GM18519 (cell line): ENCODE results near the gene SPOP.

Experiments
- ATAC-seq: cut with Tn5 transposase; IDR thresholded peaks from one replicate; pipeline ENCODE4 v1.9.1; 2021; ENCODE audit warnings: mild to moderate bottlenecking, moderate library complexity; ENCODE audit not compliant: unreplicated experiment, low FRiP score

SPOP gene

DNA sequence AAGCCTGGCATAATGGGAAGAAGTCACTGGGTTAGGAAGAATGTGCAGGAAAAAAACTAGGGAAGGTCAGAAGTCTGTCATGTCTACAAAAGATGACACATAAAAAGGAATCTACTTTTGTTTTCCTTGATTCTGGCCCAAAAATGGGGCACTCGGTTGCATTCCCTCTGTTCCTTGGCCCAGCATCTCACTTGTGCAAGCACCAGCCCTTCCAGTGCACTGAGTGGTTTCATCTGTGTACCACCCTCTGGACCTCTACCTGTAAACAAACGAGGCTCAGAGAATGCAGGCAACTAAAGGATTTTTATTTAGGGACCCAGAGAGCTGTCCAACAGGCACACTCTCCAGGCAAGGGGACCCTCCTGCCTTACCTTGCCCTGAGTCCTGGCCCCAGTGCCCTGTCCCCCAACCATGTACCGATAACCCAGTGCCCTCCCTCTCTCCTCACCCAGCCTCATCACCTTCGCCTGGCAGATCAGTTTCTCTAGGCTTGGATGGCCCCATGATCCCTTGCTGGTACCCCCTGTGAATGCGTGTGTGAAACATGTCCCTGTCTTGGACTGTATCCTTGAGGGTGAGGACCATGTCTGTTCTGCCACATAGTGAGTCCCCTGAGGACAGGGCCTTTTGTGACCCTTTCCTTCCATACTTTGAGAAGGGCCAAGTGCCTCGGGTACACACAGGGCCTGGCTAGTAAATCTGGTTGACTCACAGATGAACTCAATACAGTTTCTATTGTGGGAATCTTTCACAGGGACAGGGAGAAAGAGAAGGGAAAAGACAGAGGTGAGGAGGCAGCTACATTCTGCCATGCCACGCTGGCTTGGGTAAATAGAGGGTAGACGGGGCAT lies 88.9 kb downstream of the SPOP start:
- ATAC-seq, result no peak

DNA sequence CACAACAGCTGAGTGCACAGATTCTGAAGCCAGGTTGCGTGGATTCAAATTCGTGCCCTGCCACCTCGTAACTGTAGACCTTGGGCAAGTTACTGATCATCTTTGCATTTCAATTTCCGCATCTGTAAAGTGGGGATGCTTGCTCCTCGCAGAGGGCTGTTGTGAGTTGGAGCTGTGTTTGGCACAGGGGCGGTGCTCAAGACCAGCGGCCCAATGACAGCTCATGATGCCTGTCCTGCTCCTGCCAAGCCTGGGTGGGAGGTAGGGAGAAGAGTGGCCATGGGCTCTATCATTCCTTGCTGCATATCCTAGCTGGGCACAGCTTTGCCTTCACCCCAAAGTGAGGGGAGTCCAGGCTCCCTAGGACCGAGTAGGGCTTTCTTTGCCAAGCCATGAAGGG lies 89.6 kb downstream of the SPOP start:
- ATAC-seq, result no peak

DNA sequence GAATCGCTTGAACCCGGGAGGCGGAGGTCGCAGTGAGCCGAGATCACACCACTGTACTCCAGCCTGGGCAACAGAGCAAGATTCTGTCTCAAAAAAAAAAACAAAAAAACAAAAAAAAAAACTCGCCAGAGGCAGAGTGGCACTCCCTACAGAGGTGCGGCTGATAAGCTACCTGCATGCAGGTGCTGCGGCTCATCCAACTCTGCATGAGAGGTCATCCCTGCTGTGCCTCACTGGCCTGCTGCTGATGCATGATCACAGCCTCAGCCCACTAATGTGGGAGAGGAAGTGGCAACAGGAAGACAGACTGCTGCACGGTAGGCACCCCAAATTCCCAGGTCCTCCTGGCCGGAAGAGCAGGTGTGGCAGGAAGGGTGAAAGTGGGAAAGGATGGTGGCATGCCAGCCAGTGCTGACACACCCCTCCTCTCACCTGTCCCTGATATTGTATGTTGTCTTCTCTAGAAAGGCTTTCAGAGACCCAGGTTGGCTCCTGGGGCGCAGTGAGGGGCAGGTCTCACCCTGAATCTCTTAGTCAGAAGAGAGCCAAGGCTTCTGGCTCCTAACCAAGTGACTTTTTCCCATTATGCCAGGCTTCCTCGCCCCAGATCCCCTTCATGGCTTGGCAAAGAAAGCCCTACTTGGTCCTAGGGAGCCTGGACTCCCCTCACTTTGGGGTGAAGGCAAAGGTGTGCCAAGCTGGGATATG lies 90.4 kb downstream of the SPOP start:
- no peak for ATAC-seq

DNA sequence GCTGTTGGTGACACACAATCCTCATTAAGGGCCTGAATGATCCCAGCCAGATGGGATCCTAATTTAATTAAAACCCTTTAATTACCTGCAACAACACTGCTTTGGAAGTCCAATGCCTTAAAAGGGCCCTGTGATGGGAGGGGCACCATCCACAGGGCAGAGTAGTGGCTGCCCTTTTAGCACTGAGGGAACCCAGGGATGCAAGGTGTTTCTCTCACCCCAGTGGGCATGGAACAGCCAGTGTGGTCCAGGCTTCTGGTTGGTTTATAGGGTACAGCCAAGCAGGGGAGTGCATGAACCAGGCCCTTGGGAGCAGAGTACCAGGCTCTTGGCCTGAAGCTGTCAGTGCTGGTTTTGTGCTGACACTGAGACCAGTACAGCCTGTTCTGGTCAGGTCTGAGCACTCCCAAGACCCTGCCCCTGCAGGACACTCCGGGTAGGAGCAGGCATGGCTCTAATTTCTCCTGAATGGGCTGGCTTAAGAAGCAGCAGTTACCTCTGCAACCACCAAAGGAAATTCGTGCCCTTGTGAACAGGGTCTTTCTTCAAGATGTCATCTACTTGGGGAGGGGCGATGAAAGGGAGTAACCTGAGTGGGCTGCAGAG lies 92.4 kb downstream of the SPOP start:
- no peak for ATAC-seq

DNA sequence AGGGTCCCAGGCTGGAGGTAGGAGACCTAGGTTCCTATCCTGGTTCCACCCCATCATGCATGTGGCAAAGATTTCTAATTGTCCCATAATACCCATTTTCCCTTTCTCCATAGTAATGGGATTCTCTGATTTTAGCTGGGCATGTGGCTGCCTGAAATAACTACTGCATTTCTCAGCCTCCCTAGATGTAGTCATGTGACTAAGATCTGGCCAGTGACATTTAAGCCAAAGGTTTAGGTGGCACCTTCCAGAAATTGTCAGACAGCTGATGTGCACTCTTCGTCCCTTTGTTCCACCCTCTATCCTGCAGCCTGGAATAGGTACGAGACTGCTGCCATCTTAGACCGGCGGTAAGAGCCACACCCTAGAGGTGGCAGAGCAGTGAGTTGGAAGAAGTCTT lies 94.0 kb downstream of the SPOP start:
- no peak for ATAC-seq

DNA sequence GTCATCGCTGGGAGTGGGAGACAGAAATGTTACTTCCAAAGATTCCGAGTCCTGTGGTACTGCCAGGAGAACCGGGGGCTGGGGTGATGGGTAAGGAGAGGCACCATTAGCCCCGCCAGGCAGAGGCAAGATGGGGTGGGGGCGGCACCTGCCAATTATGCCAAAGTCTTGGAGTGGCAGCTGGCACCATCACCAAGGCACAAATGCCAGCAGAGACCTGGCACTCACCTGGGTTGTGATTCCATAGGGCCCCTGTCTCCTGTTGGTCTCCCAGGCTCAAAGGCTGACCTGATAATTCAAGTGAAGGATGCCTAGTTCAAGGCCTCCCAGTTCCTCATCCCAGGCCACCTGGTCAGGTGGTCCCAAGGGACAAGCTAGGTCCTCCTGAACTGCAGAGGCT lies 94.7 kb downstream of the SPOP start:
- ATAC-seq, result no peak

DNA sequence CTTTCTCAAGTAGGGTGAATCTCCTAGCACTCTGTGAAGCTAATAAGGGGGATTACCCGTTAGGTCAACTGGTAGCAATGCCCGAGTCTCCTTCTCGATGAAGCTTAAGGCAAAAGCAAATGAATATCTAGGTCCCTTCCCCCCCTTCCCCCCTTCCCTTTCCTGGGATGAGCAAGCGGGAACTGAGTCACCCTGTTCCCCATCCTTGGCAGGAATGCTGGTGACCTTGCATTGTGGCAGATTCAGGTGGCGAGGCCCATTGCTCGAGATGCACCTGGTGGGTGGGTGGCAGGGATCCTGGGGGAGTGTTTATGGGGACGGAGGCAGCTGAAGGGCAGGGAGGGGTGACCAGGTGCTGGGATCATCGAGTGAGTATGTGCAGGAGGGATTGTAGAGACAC lies 95.1 kb downstream of the SPOP start:
- ATAC-seq, result no peak

DNA sequence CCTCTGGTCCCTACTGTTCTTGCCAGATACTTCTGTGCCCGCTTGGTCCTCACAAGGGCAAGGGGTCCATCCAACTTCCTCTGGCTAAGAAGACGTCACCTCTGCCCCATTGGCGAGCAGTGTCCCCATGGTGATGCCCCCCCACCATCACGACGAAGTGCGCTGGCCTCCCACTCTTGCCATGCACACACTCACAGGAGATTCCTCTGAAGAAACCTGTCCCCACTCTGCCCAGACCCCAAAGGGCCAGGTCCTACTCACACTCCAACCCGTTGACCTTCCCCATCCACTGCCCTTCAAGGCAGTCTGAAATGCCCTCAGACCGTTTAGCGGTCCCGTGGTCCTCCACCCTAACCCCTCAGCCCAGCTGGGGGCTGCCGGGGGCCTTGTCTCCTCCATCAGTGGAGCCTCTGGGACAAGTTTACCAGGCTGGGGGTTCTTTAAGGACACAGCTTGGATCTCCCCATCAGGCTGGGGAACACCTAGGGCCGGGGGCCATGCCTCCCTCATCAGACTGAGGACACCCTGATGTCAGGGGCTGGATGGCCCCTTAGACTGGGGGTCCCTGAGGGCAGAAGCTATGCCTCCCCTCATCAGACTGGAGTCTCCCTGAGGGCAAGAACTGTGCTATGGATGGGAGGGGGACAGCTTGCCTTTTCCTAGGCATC lies 95.7 kb downstream of the SPOP start:
- no peak for ATAC-seq

DNA sequence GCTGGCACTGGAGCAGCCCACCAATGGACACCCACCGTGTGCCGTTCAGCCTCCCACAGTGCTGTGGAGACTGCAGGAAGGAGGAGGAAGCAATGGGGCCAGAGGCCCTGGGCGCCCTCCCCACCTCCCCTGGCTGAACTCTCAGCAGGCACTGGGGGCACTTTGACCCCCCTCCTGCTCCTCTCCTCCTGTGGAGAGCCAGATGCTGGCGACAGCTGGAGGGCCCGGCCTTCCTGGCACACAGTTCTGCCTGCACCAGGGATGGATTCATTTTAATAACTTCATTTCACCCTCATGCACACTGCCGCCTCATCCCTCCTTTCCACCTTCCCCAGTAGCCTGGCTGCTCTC lies 96.3 kb downstream of the SPOP start:
- no peak for ATAC-seq

DNA sequence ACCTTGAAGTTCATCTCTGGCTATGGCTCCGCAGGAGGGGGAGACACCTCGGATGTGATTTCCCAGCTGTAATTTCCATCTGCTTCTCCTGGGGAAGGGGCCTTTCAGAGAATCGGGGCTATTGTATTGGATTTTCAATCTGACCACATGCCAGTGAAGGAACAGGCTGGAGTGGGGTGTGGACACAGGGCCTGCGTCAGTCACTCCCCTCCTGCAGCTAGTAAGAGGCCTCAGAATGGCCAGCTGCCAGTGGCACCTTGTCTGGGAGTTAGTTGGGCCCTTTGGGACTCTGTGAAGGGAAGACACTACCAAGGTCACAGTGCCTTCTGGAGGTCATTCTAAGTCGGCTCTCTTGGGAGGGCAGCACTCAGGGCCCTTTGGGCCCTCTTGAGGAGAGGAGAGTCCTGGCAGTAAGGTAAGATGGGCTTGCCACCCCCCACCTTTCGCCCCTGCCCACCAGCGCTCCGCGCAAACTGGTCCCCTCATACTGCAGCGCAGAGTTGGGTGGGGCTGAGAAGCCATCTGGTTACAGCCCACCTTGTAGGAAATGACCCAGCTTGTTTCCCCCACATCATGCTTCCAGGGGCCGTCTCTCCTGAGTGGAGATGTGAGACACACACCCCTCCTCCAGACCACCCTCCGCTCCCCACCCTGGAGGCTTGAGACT lies 96.8 kb downstream of the SPOP start:
- no peak for ATAC-seq

DNA sequence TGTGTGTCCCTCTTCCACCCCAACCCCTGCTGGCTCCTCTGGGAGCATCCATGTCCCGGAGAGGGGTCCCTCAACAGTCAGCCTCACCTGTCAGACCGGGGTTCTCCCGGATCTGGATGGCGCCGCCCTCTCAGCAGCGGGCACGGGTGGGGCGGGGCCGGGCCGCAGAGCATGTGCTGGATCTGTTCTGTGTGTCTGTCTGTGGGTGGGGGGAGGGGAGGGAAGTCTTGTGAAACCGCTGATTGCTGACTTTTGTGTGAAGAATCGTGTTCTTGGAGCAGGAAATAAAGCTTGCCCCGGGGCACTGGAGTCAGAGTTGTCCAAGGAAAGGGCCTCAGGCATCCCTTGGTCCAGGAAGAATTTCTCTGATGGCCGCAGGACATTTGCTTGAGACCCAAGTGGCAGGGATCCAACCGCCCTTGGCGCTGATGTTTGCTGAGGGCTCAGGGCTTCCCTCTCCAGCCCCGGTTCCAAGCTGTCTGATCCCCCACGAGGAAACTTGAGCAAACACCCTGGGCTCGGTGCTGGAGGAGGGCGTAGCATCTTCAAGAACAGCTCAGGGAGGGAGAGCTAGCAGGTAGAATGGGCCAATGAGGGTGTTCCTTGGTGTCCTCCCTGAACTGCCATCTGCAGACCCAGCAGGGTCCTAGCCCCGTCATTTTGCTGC lies 97.7 kb downstream of the SPOP start:
- ATAC-seq, result no peak

DNA sequence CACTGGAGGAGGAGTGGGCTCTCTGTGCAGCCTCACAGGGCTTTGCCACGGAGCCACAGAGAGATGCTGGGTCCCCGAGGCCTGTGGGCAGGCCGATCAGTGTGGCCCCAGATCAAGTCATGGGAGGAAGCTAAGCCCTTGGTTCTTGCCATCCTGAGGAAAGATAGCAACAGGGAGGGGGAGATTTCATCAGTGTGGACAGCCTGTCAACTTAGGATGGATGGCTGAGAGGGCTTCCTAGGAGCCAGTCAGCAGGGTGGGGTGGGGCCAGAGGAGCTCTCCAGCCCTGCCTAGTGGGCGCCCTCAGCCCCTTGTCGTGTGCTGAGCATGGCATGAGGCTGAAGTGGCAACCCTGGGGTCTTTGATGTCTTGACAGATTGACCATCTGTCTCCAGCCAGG lies 98.4 kb downstream of the SPOP start:
- ATAC-seq, result no peak

DNA sequence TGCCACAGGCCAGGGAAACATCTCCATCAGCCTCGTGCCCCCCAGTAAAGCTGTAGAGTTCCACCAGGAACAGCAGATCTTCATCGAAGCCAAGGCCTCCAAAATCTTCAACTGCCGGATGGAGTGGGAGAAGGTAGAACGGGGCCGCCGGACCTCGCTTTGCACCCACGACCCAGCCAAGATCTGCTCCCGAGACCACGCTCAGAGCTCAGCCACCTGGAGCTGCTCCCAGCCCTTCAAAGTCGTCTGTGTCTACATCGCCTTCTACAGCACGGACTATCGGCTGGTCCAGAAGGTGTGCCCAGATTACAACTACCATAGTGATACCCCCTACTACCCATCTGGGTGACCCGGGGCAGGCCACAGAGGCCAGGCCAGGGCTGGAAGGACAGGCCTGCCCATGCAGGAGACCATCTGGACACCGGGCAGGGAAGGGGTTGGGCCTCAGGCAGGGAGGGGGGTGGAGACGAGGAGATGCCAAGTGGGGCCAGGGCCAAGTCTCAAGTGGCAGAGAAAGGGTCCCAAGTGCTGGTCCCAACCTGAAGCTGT lies 98.9 kb downstream of the SPOP start:
- ATAC-seq, result no peak

DNA sequence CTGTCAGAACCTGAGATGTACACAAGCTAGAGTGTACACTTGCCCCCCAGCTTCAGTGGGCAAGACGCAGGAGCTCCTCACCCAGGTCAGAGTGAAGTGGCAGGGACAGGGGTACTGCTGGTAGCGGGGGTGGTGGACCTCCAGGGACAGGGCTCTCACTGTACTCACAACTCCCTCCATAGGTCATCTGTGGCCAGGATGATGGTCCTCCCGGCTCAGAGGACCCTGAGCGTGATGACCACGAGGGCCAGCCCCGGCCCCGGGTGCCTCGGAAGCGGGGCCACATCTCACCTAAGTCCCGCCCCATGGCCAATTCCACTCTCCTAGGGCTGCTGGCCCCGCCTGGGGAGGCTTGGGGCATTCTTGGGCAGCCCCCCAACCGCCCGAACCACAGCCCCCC lies 99.5 kb downstream of the SPOP start:
- no peak for ATAC-seq

DNA sequence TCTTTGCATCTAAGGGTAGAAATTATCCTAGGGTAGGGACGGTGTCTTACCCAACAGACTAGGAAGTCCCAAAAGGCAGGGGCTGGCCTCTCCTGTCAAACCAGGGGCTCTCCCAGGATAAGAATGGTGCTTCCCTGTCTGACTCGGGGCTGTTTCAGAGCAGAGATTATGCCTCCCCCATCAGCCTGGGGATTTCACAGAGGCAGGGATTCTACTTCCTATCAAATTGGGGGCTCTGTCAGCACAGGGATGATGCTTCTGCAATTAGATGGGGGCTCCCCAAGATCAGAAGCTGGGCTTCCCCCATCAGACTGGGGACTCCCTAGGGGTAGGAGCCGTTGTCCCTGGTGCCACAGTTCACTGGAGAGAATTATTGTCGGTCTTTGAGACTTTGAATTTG lies 99.9 kb downstream of the SPOP start:
- ATAC-seq, result no peak

DNA sequence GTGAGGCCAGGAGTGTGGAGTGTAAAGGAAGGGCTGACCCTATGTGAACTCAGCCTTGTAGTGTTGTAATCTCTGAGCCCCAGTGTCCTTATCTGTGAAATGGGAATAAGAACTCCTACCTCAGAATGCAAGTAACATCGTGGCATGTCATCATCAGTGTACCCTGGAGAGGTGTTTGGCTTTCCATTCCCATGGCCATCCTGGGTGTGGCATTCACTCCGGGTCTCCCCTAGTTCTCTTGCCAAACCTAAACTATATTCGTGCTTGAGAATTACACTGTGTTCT lies 100.3 kb downstream of the SPOP start:
- no peak for ATAC-seq

DNA sequence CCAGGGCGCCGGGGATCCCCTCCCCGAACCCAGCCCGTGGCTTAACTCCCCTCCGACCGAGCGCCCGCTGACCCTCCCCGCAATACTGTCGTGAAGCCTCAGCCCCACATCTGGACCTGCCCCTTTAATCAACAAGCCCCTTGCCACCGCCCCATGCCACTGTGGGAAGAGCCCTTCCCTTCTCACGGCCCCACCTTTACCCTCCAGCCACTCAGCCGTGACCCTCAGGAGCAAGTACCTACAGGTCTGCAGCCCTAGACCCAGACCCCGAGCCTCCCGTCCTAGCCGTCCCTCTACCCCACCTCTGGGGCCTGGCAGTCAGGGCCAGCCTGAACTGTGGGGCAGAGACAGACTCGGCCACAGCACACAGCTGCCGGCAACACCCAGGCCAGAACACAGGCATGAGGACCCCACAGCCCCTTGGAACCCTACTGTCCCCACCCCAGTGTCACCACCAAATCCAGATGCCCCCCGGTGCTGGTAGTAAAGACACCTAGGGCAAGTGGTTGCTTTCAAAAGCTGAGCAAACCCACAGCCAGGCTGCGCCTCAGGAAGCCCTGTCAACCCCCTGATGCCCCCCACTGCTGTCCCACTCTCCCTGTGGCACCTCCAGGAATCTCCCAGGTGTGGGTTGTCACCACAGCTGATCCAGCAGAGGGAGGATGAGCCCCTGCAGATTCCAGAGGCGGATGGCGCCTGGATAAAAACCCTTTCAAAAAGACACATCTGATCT lies 100.8 kb downstream of the SPOP start:
- ATAC-seq, result no peak

DNA sequence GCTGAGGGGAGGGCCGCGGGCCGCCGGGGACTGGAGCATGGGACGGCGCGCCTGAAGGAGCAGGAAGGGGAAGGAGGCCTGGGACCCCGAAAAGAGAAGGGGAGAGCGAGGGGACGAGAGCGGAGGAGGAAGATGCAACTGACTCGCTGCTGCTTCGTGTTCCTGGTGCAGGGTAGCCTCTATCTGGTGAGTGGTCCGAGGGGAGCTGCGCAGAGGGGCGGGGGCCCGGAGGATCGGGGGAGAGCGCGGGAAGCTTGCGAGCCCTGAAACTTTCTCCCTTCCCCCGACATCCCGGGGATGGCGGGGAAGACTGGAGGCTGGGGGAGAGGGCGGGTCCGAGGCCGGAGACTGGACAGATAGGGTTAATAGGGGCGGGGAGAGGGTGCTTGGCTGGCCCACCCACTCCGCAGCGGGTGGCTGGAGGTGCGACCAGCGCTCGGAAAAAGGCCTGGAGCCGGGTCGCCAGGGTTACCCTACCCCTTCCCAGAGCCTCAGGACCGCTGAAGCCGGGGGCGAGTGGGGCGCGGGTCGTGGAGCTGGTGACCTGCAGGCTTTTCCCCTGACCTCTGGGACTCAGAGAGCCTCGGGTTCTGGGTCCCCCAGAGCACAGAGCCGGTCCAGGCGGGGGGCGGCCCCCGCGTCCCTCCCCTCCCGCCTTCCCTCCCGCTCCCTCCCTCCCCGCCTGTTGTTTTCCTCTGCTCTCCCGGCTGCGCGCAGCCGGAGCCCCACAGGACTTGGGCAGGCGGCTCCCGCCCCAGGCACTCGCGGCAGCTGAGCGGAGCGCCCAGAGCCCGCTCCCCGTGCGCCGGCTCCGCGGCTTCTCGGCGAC lies 101.6 kb downstream of the SPOP start:
- ATAC-seq, result no peak

DNA sequence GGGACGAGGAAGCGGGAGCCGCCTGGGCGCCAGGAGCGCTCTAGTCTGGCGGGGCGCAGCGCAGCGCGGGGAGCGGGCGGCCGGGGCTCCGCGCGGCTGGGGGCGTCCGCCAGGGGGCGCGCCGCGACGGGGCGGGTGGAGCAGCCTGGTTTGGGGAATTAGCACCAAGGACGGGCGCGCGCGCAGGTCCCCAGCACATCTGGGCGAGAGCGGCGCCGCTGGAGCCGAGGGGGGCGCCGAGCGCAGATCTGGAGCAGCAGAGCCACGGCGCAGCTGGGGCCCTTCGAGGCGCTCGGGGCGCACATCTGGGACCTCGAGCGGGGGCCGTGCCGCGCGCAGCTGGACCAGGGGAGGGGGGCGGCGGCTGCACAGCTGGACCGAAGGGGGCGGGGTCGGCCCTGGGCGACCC lies 102.2 kb downstream of the SPOP start, which contains the start of gene NXPH3:
TSS of gene NXPH3 (plus strand) at position 193 of the 409 bp plus-strand sequence. CDS start 349 bp downstream, outside the sequence.
- ATAC-seq, result peak; percentile 44
